Stimulated activated CD4-positive, alpha-beta T cell treated with anti-CD3 and anti-CD28 coated beads, Interleukin-2, amount 100 ng/mL, for 24 hours (primary cell): ENCODE measurements around the gene ANKRD34B.

Source experiments
- DNase-seq, 2 donors: peaks; one replicate each; pipeline ENCODE4 v3.0.0-alpha.2; 2020

ANKRD34B gene

GRCh38 chr5:80569086-80569960 lies 757 bp downstream of the ANKRD34B start:
- DNase-seq = peak in 1 of 2 donors; percentile 15

GRCh38 chr5:80568251-80568650 lies 1.8 kb downstream of the ANKRD34B start:
- DNase-seq = no peak

- DNase-seq = no peak
These were observed 3.3 kb downstream of the ANKRD34B start for GRCh38 chr5:80566711-80567259.

- no peak for DNase-seq
These were observed 4.8 kb downstream of the ANKRD34B start for GRCh38 chr5:80565330-80565729.

GRCh38 chr5:80559244-80559643 lies 10.8 kb downstream of the ANKRD34B start:
- DNase-seq = no peak

GRCh38 chr5:80555099-80555498 lies 15.0 kb downstream of the ANKRD34B start:
- no peak for DNase-seq

GRCh38 chr5:80554646-80555045 lies 15.4 kb downstream of the ANKRD34B start:
- no peak for DNase-seq

- no peak for DNase-seq
These were observed 28.7 kb downstream of the ANKRD34B start for GRCh38 chr5:80541392-80541791.

GRCh38 chr5:80540691-80541090 lies 29.4 kb downstream of the ANKRD34B start:
- DNase-seq = no peak

GRCh38 chr5:80516826-80517225 lies 53.3 kb downstream of the ANKRD34B start:
- DNase-seq = peak in 1 of 2 donors; percentile 33

- no peak for DNase-seq
These were observed 60.7 kb downstream of the ANKRD34B start for GRCh38 chr5:80509362-80509761.

- DNase-seq = no peak
These were observed 61.2 kb downstream of the ANKRD34B start for GRCh38 chr5:80508844-80509243.

GRCh38 chr5:80507663-80508062 lies 62.4 kb downstream of the ANKRD34B start:
- no peak for DNase-seq
